Measurements from ENCODE around the gene BRINP1. TPM values are rescaled to one million over a fixed set of nuclear protein-coding genes. Genes with fewer than 3 reads are reported as not detected.
"Not testable (repeated sequence)": the region's sequence is repeated elsewhere in the genome, so short reads cannot be mapped to it uniquely, and the experiment has no call there.

Gene BRINP1
- total RNA-seq, 2 experiments from 2014 or later, result not detected

DNA sequence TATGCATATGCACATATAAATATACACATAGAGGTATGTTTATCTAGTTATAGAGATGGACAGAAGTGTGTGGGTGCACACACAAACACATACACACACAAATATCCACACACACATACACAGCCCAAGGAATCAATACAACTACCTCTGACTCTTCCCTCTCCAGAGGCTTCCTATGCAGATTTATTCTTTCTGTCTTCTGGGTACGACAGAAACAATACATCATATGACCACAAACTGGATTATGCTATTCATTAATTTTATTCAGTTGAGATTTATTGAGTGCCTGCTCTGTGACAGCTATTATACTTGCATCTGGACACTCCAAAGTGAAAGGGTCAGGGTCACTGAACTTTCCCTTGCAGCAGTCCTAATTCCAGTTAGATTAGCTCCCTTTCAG, 155.8 kb downstream of the BRINP1 start:
- DNase-seq, result no peak
- CTCF ChIA-PET, result no interaction called here
- H3K4me1 Mint-ChIP-seq (ENCODE audit: low read depth), result no peaks in the 10 kb centered on the region
- no peak for ATAC-seq
- no peaks in the 10 kb centered on the region for H3K36me3 Mint-ChIP-seq (ENCODE audit: low read depth)
- H3K27me3 Mint-ChIP-seq (ENCODE audit: low read depth), result no peaks in the 10 kb centered on the region
- no peak overlapping the region for H3K4me3 Mint-ChIP-seq
- no peak overlapping the region for H3K27ac Mint-ChIP-seq
- no peaks in the 10 kb centered on the region for H3K9me3 Mint-ChIP-seq (ENCODE audit: insufficient read depth)
- POLR2A ChIA-PET, result no interaction called here

GRCh38 chr9:119197893-119198607, 171.2 kb downstream of the BRINP1 start:
- no peaks in the 10 kb centered on the region for H3K9me3 Mint-ChIP-seq (ENCODE audit: insufficient read depth)
- H3K27me3 Mint-ChIP-seq (ENCODE audit: low read depth), result no peaks in the 10 kb centered on the region
- CTCF ChIA-PET, result no interaction called here
- POLR2A ChIA-PET, result no interaction called here
- DNase-seq, result no peak
- no peak for ATAC-seq
- no peaks in the 10 kb centered on the region for H3K36me3 Mint-ChIP-seq (ENCODE audit: low read depth)
- H3K4me1 Mint-ChIP-seq (ENCODE audit: low read depth), result no peaks in the 10 kb centered on the region
- H3K27ac Mint-ChIP-seq, result no peak overlapping the region
- no peak overlapping the region for H3K4me3 Mint-ChIP-seq

DNA sequence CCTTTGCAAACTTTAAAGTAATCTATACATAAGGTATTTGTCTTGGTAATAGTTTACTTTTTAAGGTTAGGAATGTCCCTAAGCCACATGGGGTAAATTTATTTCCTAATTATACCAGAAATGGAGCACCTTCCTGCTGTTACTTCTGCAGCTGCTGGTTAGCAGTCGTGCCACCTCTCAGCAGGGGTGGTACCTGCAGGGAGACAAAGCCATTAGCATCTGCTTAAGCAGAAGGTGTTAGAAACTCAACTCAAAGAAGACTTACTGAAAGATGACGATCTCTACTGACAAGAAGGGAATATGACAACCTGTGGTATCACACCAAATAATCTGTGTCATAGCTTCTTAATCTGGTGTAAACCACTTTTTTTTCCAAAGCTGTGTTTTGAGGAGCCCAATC, 173.7 kb downstream of the BRINP1 start:
- ChIA-PET POLR2A (no interaction called here), CTCF (no interaction called here)
- no peaks in the 10 kb centered on the region for H3K27me3 Mint-ChIP-seq (ENCODE audit: low read depth)
- DNase-seq, result no peak
- H3K9me3 Mint-ChIP-seq (ENCODE audit: insufficient read depth), result no peaks in the 10 kb centered on the region
- H3K27ac Mint-ChIP-seq, result no peak overlapping the region
- ATAC-seq, result no peak
- no peaks in the 10 kb centered on the region for H3K36me3 Mint-ChIP-seq (ENCODE audit: low read depth)
- H3K4me1 Mint-ChIP-seq (ENCODE audit: low read depth), result no peaks in the 10 kb centered on the region
- no peak overlapping the region for H3K4me3 Mint-ChIP-seq

GRCh38 chr9:119185298-119185697, 183.9 kb downstream of the BRINP1 start:
- Mint-ChIP-seq H3K36me3 (ENCODE audit: low read depth) (no peaks in the 10 kb centered on the region), H3K4me3 (no peak overlapping the region), H3K27ac (no peak overlapping the region), H3K9me3 (ENCODE audit: insufficient read depth) (no peaks in the 10 kb centered on the region), H3K27me3 (ENCODE audit: low read depth) (no peaks in the 10 kb centered on the region), H3K4me1 (ENCODE audit: low read depth) (no peaks in the 10 kb centered on the region)
- ChIA-PET POLR2A (no interaction called here), CTCF (no interaction called here)
- no peak for DNase-seq
- no peak for ATAC-seq

DNA sequence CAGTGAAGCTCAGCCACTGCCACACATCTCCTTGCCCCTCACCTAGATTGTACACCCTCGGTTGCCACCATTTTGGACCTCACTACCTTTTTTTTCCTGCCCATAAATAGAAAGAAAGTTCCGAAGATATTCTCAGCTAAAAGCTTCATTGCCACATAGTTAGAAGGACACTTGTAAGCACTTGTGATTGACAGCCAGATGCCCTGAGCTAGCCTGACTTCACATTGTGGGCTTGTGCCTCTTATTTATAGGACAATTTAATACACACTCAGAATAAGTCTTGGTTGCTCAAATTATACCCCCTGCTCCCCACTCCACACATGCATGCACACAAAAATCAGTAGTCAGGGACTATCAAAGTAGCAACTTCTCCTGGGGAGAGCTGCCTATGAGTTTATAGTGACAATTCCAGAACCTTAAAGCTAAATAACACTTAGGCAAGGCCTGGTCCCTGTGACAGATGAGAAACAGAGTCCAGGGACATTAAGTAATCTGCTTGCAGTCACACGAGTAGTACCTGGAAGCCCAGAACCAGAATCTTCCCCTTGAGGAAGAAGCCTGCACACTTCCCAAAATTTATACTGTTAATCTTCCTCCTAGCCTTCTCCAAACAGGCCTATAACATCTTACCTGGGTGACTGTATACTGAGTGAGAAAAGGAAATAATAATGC, 184.8 kb downstream of the BRINP1 start:
- no peaks in the 10 kb centered on the region for H3K9me3 Mint-ChIP-seq (ENCODE audit: insufficient read depth)
- no peak for DNase-seq
- no peaks in the 10 kb centered on the region for H3K4me1 Mint-ChIP-seq (ENCODE audit: low read depth)
- ChIA-PET CTCF (no interaction called here), POLR2A (no interaction called here)
- no peak overlapping the region for H3K27ac Mint-ChIP-seq
- H3K4me3 Mint-ChIP-seq, result no peak overlapping the region
- no peaks in the 10 kb centered on the region for H3K27me3 Mint-ChIP-seq (ENCODE audit: low read depth)
- ATAC-seq, result no peak
- no peaks in the 10 kb centered on the region for H3K36me3 Mint-ChIP-seq (ENCODE audit: low read depth)

GRCh38 chr9:119181561-119181960, 187.7 kb downstream of the BRINP1 start:
- Mint-ChIP-seq H3K4me3 (no peak overlapping the region), H3K36me3 (ENCODE audit: low read depth) (no peaks in the 10 kb centered on the region), H3K27me3 (ENCODE audit: low read depth) (no peaks in the 10 kb centered on the region), H3K9me3 (ENCODE audit: insufficient read depth) (peaks cover 3% of the 10 kb centered on the region), H3K4me1 (ENCODE audit: low read depth) (no peaks in the 10 kb centered on the region), H3K27ac (no peak overlapping the region)
- DNase-seq (no peak), ATAC-seq (no peak)
- ChIA-PET CTCF (no interaction called here), POLR2A (no interaction called here)

- peaks cover 3% of the 10 kb centered on the region for H3K9me3 Mint-ChIP-seq (ENCODE audit: insufficient read depth)
- no peak overlapping the region for H3K27ac Mint-ChIP-seq
- no peaks in the 10 kb centered on the region for H3K4me1 Mint-ChIP-seq (ENCODE audit: low read depth)
- H3K27me3 Mint-ChIP-seq (ENCODE audit: low read depth), result no peaks in the 10 kb centered on the region
- DNase-seq (no peak), ATAC-seq (no peak)
- ChIA-PET POLR2A (no interaction called here), CTCF (no interaction called here)
- H3K36me3 Mint-ChIP-seq (ENCODE audit: low read depth), result no peaks in the 10 kb centered on the region
- no peak overlapping the region for H3K4me3 Mint-ChIP-seq
These were observed 188.3 kb downstream of the BRINP1 start for GRCh38 chr9:119180897-119181296.

DNA sequence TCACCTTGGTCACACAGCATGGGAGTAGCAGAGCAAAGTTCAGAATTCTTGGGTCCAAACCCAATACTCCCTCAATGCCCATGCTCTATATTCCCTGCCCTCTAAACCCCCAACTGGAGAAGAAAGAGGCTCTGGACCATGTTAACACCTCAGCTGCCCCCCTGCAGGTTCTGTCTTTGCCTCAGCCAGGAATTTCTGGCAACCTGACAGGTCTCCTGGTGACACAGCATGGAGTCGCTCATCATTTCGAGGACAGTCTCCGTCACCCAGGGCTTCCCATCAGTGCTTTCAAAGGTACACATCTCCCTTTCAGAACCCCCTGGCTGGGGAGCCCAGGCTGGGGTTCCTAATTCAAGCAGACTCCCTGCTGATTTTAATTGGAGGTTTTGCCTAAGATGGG, 189.5 kb downstream of the BRINP1 start:
- POLR2A ChIA-PET, result no interaction called here
- Mint-ChIP-seq H3K27ac (no peak overlapping the region), H3K4me3 (no peak overlapping the region), H3K9me3 (ENCODE audit: insufficient read depth) (peaks cover 3% of the 10 kb centered on the region), H3K4me1 (ENCODE audit: low read depth) (no peaks in the 10 kb centered on the region), H3K27me3 (ENCODE audit: low read depth) (no peaks in the 10 kb centered on the region), H3K36me3 (ENCODE audit: low read depth) (no peaks in the 10 kb centered on the region)
- ATAC-seq, result no peak
- no peak for DNase-seq
- CTCF ChIA-PET, result no interaction called here

GRCh38 chr9:119177196-119177595, 192.0 kb downstream of the BRINP1 start:
- Mint-ChIP-seq H3K4me1 (ENCODE audit: low read depth) (no peaks in the 10 kb centered on the region), H3K27me3 (ENCODE audit: low read depth) (no peaks in the 10 kb centered on the region), H3K36me3 (ENCODE audit: low read depth) (no peaks in the 10 kb centered on the region), H3K27ac (no peak overlapping the region), H3K9me3 (ENCODE audit: insufficient read depth) (peaks cover 3% of the 10 kb centered on the region), H3K4me3 (no peak overlapping the region)
- no peak for DNase-seq
- ChIA-PET POLR2A (no interaction called here), CTCF (no interaction called here)
- ATAC-seq, result no peak

DNA sequence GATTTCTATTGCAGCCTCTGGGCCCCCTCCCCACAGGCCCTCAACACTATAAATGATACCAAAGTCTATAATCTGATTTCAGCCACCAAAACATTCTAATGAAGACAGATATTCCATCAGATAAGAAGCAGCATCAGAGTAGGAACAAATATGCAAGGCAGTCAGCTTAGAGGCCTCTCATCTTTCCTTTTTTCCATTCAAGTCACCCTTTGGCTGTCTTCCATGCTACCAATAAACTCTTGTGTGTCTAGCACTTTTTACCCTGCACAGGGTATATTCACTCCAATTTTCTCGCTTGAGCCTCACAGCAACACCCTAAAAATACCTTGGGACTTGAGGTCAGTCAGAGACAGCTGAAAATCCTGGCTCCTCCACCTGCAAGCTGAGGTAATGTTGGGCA, 193.7 kb downstream of the BRINP1 start:
- ATAC-seq (no peak), DNase-seq (no peak)
- Mint-ChIP-seq H3K27ac (no peak overlapping the region), H3K36me3 (ENCODE audit: low read depth) (no peaks in the 10 kb centered on the region), H3K4me3 (no peak overlapping the region), H3K4me1 (ENCODE audit: low read depth) (no peaks in the 10 kb centered on the region), H3K27me3 (ENCODE audit: low read depth) (no peaks in the 10 kb centered on the region), H3K9me3 (ENCODE audit: insufficient read depth) (peaks cover 3% of the 10 kb centered on the region)
- ChIA-PET POLR2A (no interaction called here), CTCF (no interaction called here)

- H3K9me3 Mint-ChIP-seq (ENCODE audit: insufficient read depth); H3K4me3 Mint-ChIP-seq; H3K4me1 Mint-ChIP-seq (ENCODE audit: low read depth); H3K27ac Mint-ChIP-seq; ATAC-seq; CTCF ChIA-PET; POLR2A ChIA-PET; H3K27me3 Mint-ChIP-seq (ENCODE audit: low read depth); H3K36me3 Mint-ChIP-seq (ENCODE audit: low read depth); DNase-seq: not testable (repeated sequence)
These were observed 200.0 kb downstream of the BRINP1 start for GRCh38 chr9:119169222-119169621.

- no peaks in the 10 kb centered on the region for H3K4me1 Mint-ChIP-seq (ENCODE audit: low read depth)
- ATAC-seq (no peak), DNase-seq (no peak)
- no peaks in the 10 kb centered on the region for H3K9me3 Mint-ChIP-seq (ENCODE audit: insufficient read depth)
- CTCF ChIA-PET, result no interaction called here
- POLR2A ChIA-PET, result no interaction called here
- no peaks in the 10 kb centered on the region for H3K27me3 Mint-ChIP-seq (ENCODE audit: low read depth)
- H3K4me3 Mint-ChIP-seq, result no peak overlapping the region
- H3K27ac Mint-ChIP-seq, result no peak overlapping the region
- no peaks in the 10 kb centered on the region for H3K36me3 Mint-ChIP-seq (ENCODE audit: low read depth)
These were observed 201.4 kb downstream of the BRINP1 start for GRCh38 chr9:119167876-119168275.

DNA sequence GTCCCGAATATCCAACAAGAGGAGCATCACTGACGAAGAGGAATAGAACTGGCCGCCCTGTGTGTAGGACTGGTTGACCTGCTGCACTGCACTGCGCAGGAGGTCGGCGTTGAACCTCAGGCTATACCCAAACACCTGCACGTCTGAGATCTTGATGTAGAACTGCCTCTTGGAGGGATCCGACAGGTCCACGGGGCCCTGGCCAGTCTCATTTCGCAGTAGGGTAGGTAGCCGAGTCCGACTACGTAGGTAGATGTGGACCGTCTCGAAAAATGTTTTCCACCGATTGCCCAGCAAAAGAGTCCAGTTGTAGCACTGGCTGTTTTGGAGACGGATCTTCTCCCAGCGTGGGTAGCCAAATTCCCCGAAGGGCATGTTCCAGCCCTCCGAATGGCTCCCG, 202.0 kb downstream of the BRINP1 start:
- ChIA-PET CTCF (no interaction called here), POLR2A (no interaction called here)
- no peaks in the 10 kb centered on the region for H3K36me3 Mint-ChIP-seq (ENCODE audit: low read depth)
- no peaks in the 10 kb centered on the region for H3K4me1 Mint-ChIP-seq (ENCODE audit: low read depth)
- DNase-seq (no peak), ATAC-seq (no peak)
- no peak overlapping the region for H3K4me3 Mint-ChIP-seq
- no peak overlapping the region for H3K27ac Mint-ChIP-seq
- H3K27me3 Mint-ChIP-seq (ENCODE audit: low read depth), result no peaks in the 10 kb centered on the region
- no peaks in the 10 kb centered on the region for H3K9me3 Mint-ChIP-seq (ENCODE audit: insufficient read depth)

All from activated CD8-positive, alpha-beta T cell treated with anti-CD3 and anti-CD28 coated beads, Interleukin-2, amount 10 ng/mL, durations not matched to agents 7 days and 5 days (primary cell).